ENCODE results near the gene ANTKMT. TPM values are rescaled to one million over a fixed set of nuclear protein-coding genes. Genes with fewer than 3 reads are reported as not detected.
A peak's percentile ranks its signal among the peaks of the same experiment; 100 is the strongest.
"Not testable (repeated sequence)": the region's sequence is repeated elsewhere in the genome, so short reads cannot be mapped to it uniquely, and the experiment has no call there.

Gene ANTKMT
- total RNA-seq, 1 experiment from 2014 or later = 49.6 TPM

DNA sequence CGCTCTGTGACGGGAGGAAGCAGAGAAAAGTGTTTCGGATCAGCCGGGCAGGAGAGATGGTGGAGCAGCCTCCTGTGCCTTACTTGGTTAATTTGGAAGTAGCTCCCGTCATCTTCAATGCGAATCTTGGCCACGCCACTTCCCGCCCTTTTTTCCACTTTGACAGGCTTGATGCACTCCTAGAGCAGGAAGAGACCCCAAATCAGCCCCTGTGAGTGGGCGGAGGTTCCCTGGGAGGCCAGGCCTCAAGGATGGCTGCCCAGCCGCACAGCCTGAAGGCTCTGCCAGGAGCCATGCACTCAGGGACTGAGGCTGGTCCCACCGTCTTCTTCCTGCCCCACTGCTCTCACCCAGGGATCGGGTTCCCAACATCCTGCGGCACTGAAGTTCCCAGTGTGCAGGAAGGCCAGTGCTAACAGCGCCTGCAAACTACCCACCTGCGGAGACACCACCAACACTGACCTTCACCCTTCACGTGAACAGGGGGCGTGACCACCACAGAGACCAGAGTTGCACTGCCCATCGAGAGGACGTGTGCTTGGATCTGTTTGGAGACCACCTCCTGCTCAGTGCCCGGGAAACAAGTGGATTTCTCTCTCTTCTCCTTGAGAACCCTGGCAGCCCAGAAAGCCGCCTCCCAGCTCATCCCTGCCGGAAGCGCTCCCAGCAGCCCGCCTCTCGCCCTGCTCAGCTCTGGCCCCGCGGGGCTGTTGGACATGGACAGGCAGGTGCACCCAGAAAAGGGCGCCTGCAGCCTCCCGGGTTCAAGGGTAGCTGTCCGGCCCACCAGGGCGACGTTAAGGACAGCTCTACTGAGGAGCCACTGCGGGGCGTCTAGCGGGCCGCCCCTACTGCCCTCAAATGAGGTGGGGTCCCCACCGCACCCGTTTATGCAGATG is 18.9 kb downstream of the ANTKMT start:
- CTCF ChIA-PET = interaction anchor here (0.8 to 1.7 kb wide), 5 partner anchors 12 to 56 kb away, joined by 3 to 7 read pairs (median 5); no protein-coding TSS in a partner anchor
- H3K27me3 Mint-ChIP-seq (ENCODE audit: unreplicated experiment) = no peaks in the 10 kb centered on the region
- no peaks in the 10 kb centered on the region for H3K9me3 Mint-ChIP-seq (ENCODE audit: low read depth, unreplicated experiment)
- no peak for DNase-seq
- peak overlapping the region; percentile 79 for H3K4me3 Mint-ChIP-seq (ENCODE audit: low read depth, unreplicated experiment)
- no peak overlapping the region for H3K27ac Mint-ChIP-seq (ENCODE audit: unreplicated experiment)
- intact Hi-C loops (cut with micrococcal nuclease; ENCODE audit: unreplicated experiment) = no loop called here
- H3K4me1 Mint-ChIP-seq (ENCODE audit: low read depth, unreplicated experiment) = no peaks in the 10 kb centered on the region
- TF ChIP-seq, protein P1, sequence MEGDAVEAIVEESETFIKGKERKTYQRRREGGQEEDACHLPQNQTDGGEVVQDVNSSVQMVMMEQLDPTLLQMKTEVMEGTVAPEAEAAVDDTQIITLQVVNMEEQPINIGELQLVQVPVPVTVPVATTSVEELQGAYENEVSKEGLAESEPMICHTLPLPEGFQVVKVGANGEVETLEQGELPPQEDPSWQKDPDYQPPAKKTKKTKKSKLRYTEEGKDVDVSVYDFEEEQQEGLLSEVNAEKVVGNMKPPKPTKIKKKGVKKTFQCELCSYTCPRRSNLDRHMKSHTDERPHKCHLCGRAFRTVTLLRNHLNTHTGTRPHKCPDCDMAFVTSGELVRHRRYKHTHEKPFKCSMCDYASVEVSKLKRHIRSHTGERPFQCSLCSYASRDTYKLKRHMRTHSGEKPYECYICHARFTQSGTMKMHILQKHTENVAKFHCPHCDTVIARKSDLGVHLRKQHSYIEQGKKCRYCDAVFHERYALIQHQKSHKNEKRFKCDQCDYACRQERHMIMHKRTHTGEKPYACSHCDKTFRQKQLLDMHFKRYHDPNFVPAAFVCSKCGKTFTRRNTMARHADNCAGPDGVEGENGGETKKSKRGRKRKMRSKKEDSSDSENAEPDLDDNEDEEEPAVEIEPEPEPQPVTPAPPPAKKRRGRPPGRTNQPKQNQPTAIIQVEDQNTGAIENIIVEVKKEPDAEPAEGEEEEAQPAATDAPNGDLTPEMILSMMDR (IDR thresholded peaks at IDR 0.05; ENCODE audit: unreplicated experiment) = no peak
- peaks cover 67% of the 10 kb centered on the region for H3K36me3 Mint-ChIP-seq (ENCODE audit: insufficient read depth, unreplicated experiment)
- BruUV-seq (replicated peaks) = no TSS peak

- DNase-seq = no peak
- CTCF ChIA-PET = interaction anchor here (0.8 to 1.7 kb wide), 9 partner anchors 9 to 55 kb away, joined by 3 to 7 read pairs (median 4); partner anchors contain the start of genes CHTF18 and RPUSD1
- peak overlapping the region; percentile 79 for H3K4me3 Mint-ChIP-seq (ENCODE audit: low read depth, unreplicated experiment)
- no peaks in the 10 kb centered on the region for H3K4me1 Mint-ChIP-seq (ENCODE audit: low read depth, unreplicated experiment)
- intact Hi-C loops (cut with micrococcal nuclease; ENCODE audit: unreplicated experiment) = no loop called here
- peaks cover 64% of the 10 kb centered on the region for H3K36me3 Mint-ChIP-seq (ENCODE audit: insufficient read depth, unreplicated experiment)
- H3K27me3 Mint-ChIP-seq (ENCODE audit: unreplicated experiment) = no peaks in the 10 kb centered on the region
- H3K9me3 Mint-ChIP-seq (ENCODE audit: low read depth, unreplicated experiment) = no peaks in the 10 kb centered on the region
- TF ChIP-seq, protein P1 (IDR thresholded peaks at IDR 0.05; ENCODE audit: unreplicated experiment) = no peak
- peak overlapping the region; percentile 62 for H3K27ac Mint-ChIP-seq (ENCODE audit: unreplicated experiment)
- no TSS peak for BruUV-seq (replicated peaks)
Measured at GRCh38 chr16:740459-740763, 19.5 kb downstream of the ANTKMT start.

- peak within 1 kb of the TSS; percentile 79 for H3K4me3 Mint-ChIP-seq (ENCODE audit: low read depth, unreplicated experiment)
- CTCF ChIA-PET = interaction anchor here (0.7 to 1.7 kb wide), 12 partner anchors 9 to 61 kb away, joined by 3 to 7 read pairs (median 4); partner anchors contain the start of genes CHTF18, RPUSD1 and STUB1
- H3K27me3 Mint-ChIP-seq (ENCODE audit: unreplicated experiment) = no peaks in the 10 kb centered on the region
- peaks cover 60% of the 10 kb centered on the region for H3K36me3 Mint-ChIP-seq (ENCODE audit: insufficient read depth, unreplicated experiment)
- intact Hi-C loops (cut with micrococcal nuclease; ENCODE audit: unreplicated experiment) = no loop called here
- no peaks in the 10 kb centered on the region for H3K9me3 Mint-ChIP-seq (ENCODE audit: low read depth, unreplicated experiment)
- peak; percentile 96 for DNase-seq
- peak within 1 kb of the TSS; percentile 62 for H3K27ac Mint-ChIP-seq (ENCODE audit: unreplicated experiment)
- TF ChIP-seq, protein P1 (IDR thresholded peaks at IDR 0.05; ENCODE audit: unreplicated experiment) = peak; percentile 97
- BruUV-seq (replicated peaks) = TSS peak; percentile 72
- H3K4me1 Mint-ChIP-seq (ENCODE audit: low read depth, unreplicated experiment) = no peaks in the 10 kb centered on the region
Measured at GRCh38 chr16:740764-741505, 20.0 kb downstream of the ANTKMT start, which contains the start of gene CIAO3. CIAO3 (minus strand) TSS chr16:740997; CDS start chr16:740985, 12 bp downstream.

GRCh38 chr16:741986-742629 is 21.2 kb downstream of the ANTKMT start:
- Mint-ChIP-seq H3K27me3 (ENCODE audit: unreplicated experiment) (peaks cover 2% of the 10 kb centered on the region), H3K36me3 (ENCODE audit: insufficient read depth, unreplicated experiment) (peaks cover 50% of the 10 kb centered on the region), H3K4me3 (ENCODE audit: low read depth, unreplicated experiment) (peak overlapping the region; percentile 79), H3K9me3 (ENCODE audit: low read depth, unreplicated experiment) (no peaks in the 10 kb centered on the region), H3K4me1 (ENCODE audit: low read depth, unreplicated experiment) (no peaks in the 10 kb centered on the region), H3K27ac (ENCODE audit: unreplicated experiment) (peak overlapping the region; percentile 62)
- TF ChIP-seq, protein P1 (IDR thresholded peaks at IDR 0.05; ENCODE audit: unreplicated experiment) = no peak
- no peak for DNase-seq
- CTCF ChIA-PET = interaction anchor here (1.7 kb wide), 1 partner anchor 14 kb away, joined by 7 read pairs; no protein-coding TSS in a partner anchor
- BruUV-seq (replicated peaks) = no TSS peak
- intact Hi-C loops (cut with micrococcal nuclease; ENCODE audit: unreplicated experiment) = no loop called here

- H3K36me3 Mint-ChIP-seq (ENCODE audit: insufficient read depth, unreplicated experiment) = peaks cover 52% of the 10 kb centered on the region
- BruUV-seq (replicated peaks); DNase-seq; H3K4me3 Mint-ChIP-seq (ENCODE audit: low read depth, unreplicated experiment); H3K4me1 Mint-ChIP-seq (ENCODE audit: low read depth, unreplicated experiment); H3K9me3 Mint-ChIP-seq (ENCODE audit: low read depth, unreplicated experiment); H3K27ac Mint-ChIP-seq (ENCODE audit: unreplicated experiment); intact Hi-C loops (cut with micrococcal nuclease; ENCODE audit: unreplicated experiment); H3K27me3 Mint-ChIP-seq (ENCODE audit: unreplicated experiment); CTCF ChIA-PET: not testable (repeated sequence)
Measured at GRCh38 chr16:742894-743293, 21.9 kb downstream of the ANTKMT start.

Measured in Calu3 (cell line).